GM19240 (cell line): ENCODE measurements around the gene ATXN7.

Experiments used
- DNase-seq: peaks from one replicate; pipeline ENCODE4 v3.0.0; 2011; ENCODE audit warnings: low spot score; ENCODE audit not compliant: insufficient read length

Gene ATXN7

DNA sequence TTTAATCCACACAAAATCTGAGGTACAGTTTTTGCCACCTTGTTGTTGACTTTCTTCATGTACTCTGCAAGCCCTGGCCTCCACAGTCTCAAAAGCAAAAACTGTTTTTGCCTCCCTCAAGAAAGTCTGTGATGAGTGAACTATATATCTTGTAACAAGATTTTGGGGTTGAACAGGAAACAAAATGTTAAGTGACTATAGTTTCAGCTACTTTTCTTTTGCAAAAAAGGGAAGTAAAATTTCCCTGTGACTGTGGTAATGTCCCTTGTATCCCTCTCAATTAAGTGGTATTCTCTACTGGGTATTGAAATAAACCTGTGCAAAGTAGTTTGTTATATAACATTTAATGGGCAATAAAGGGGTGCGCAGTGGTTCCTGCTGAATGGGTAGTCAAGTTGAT lies 69.8 kb downstream of the ATXN7 start:
- DNase-seq, result no peak

DNA sequence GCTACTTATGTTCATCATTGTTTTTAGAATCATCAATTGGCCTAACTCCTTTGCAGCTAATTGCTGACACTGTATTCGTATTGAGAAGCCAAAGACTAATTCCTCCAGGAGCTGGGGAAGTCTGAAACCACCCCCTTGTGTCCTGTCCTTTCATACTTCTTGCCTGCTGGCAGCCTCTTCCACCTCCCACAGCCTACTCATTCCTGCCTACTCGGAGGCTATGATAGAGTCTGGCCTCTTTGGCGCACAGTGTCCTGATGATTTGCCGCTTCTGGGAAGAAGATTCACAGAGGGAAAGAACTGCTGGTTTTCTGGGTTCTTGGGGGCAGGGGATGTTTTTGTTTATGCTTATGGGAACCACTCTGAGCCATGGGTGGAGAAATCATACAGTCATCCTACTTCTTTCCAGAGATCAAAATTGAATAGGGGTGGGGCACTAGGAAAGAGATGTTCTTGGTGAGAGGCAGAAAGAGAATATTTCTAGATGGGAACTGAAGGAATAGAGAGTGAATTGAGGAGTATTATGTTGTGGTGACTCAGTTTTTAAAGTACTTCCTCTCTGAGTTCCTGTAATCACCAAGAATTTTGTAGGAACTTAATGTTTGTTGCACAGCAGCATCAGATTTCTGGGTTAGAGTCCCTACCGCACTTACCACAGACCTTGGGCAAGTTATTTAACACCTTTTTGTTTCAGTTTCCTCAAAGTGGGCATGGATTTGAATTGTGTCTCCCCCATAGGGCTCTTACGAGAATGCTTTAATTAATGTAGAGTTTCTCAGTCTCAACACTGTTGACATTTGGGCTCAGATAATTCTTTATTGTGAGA lies 70.6 kb downstream of the ATXN7 start:
- no peak for DNase-seq

GRCh38 chr3:63936925-63937324 lies 73.3 kb downstream of the ATXN7 start:
- no peak for DNase-seq

- no peak for DNase-seq
These were observed 74.3 kb downstream of the ATXN7 start for GRCh38 chr3:63937661-63938651.

- no peak for DNase-seq
These were observed 76.7 kb downstream of the ATXN7 start for GRCh38 chr3:63940389-63940757.

DNA sequence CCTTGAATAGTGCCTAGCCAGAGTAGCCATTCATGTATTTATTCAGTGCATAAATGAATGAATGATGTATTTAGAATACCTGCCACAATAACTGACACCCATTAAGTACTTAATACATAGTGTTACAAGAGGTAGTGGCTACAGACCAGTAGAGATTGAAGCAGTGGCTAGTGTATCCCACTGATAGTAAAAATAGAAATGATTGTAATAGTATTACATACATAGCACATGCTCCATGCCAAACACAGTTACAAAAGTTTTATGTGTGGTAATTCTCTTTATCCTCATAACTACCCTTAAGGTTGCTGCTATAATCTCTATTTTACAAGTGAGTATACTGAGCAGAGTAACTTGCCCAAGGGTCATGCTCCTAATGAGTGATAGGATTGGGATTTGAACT lies 78.9 kb downstream of the ATXN7 start:
- DNase-seq, result no peak

DNA sequence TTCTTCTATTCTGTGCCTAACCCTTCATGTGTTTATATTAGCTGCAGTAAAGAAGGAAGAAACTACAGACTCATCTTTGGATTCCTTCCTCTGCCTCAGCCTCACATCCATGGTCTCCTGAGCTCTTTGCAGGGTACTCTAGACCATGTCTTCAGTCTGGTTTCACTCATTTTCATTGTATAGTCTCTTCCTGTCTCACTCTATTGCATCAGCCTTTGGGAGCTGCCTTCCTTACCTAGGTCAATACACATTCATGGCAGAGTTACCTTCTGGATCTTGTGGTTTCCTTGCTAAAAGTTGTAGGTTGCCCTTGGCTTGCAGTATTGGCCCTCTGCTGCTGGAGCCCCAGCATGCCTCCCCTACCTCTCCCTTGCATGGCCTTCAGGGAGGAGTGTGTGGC lies 80.0 kb downstream of the ATXN7 start:
- DNase-seq, result no peak

- no peak for DNase-seq
These were observed 82.0 kb downstream of the ATXN7 start for GRCh38 chr3:63945558-63946096.

- no peak for DNase-seq
These were observed 83.1 kb downstream of the ATXN7 start for GRCh38 chr3:63946753-63947152.

DNA sequence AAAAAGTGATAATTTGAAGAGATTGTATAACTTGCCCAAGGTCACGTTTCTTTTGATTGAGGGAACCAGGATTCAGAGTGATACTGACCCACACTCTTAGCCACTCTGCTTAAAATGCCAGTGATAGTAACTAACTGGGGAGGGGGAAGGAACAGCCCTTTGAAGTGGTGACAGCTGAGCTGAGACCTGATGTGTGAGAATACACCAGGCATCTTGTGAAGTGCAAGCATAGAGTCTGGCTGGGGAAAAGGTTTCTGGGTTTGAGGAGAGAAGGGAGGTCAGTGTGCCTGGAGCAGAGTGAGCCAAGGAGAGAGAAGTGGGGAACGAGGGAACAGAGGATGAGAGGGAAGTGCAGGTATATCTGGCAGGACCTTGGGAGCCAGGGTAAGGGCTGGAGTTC lies 83.9 kb downstream of the ATXN7 start:
- DNase-seq, result no peak

- no peak for DNase-seq
These were observed 85.3 kb downstream of the ATXN7 start for GRCh38 chr3:63949005-63949404.

- no peak for DNase-seq
These were observed 87.0 kb downstream of the ATXN7 start for GRCh38 chr3:63950698-63951097.

DNA sequence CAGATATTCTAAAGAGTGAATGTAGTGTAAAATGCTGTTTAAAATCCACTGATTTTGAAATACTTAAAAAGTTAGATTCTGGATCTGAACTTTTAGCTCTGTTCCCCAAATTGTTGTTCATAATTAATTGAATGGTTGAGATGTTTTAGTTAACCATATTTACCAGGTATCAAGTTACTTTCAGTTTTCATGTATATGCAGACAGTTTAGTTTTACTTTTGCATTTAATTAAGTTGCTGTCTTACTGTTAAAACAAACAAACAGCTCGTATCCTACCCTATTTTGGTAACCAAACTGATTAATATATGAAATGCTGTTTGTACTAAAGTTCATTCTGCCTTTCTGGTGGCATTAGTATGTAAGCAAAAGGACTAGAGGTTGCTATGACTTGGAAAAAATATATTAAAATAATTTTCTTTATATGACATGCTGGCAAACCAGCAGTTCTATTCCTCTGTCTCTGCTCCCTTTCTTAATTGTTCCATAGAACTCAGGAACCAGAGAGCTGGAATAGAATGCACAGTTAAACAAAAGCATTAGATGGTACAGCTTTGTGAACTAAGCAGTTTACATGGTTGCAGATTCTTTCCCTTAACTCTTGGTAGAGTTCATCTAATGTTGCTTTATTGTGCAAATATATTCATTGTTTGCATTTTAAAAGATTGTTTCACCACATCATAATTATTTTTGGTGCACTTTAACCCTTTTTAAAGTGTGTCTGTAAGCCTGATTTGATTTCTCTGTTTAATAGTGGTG lies 88.0 kb downstream of the ATXN7 start:
- DNase-seq, result no peak

DNA sequence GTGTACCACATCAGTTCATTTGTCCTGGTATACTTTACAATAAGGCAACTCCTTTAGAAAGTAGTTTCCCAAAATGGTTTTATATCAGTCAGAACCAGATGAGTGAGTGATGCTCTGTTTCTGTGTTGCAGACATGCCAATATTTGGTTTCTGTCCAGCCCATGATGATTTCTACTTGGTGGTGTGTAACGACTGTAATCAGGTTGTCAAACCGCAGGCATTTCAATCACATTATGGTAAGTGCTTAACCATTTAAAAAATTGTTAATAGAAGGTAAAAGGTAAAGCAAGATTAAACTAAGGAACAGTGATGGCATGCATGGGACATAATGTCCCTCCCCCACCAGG lies 88.6 kb downstream of the ATXN7 start:
- DNase-seq, result no peak

DNA sequence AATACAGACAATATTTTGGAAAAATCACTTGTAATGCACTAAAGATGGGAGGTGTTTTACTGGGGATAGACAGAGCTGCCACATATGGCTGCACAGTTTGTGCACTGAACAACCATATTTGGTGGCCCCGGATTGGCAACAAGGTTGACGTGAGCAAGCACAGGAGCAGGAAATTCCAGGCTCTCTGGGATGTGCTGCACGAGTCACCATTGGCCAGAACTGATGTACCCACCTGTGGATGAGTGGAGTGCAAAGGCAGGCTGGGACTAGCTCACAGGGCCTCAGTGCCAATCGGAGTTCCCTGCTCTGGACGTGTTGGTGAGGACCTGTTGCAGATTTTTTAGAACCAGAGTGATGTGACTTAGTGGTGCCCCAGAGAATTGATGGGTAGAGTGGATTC lies 90.5 kb downstream of the ATXN7 start:
- no peak for DNase-seq

DNA sequence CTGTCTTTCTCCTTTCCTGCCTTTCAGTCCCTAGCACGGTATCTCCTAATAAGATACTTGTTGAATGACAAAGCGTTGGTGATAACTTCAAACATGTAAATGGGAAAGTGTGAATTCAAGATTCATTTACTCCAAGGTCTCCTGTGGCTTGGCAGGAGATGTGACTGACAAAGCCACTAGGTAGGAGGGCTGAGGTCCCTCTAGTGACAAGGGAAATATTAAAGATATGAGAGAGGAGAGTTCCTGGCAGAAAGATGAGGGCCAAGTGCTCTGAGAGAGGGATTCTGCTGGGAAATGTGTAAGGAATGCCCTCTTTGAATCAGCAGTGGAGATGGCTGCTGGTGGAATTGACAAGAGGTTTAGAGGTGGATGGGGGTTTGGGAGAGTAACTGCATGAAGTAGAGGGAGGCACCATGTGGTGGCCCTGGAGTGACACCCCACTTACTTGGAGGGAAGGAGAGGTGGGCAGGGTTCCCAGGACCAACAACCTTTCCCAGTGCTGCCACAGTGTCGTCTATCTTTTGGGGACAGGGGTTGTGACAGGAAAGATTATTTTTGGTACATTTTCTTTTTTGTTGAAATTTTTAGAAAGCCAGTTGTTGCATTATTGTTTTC lies 91.5 kb downstream of the ATXN7 start:
- DNase-seq, result no peak

- no peak for DNase-seq
These were observed 92.3 kb downstream of the ATXN7 start for GRCh38 chr3:63955830-63956545.

DNA sequence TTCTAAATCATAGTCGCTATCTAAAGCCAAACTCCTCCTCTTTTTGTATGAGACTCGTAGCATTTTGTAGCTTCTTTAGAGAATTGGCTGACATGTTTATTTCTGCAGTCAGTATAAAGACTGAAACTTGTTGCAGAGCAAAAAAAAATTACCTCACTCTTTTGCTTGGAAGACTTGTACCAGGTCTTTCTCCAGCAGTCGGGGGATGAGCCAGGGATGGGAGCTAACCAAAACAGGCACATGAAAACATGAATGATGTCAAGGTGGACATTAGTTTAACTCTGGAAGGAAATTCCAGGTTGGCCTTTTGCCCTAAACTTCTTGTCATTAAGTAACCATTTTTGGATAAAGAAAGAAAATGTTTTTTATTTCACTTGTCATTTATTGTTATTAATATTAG lies 95.5 kb downstream of the ATXN7 start:
- DNase-seq, result no peak

GRCh38 chr3:63960048-63960711 lies 96.5 kb downstream of the ATXN7 start:
- DNase-seq, result no peak

DNA sequence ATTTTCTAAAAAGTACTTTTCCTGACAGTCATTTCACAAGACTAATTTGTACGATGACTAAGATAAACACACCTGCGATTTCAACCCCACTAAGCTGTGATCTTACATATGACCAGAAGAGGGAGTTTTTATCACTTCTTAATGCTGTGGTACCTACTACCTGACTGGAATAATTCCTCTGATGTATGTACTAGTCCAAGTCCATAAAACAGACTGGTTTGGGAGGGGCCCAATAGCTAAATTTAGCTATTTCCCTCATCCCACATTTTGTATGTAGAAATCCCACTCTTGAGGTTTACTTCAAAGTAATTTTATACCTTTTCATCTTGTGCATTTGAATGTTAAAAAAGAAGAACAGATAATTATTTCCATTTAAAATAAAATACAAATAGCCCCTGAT lies 98.2 kb downstream of the ATXN7 start:
- no peak for DNase-seq
